ENCODE measurements around the gene CFAP20DC. TPM values are rescaled to one million over a fixed set of nuclear protein-coding genes. Genes with fewer than 3 reads are reported as not detected.

The CFAP20DC gene
- total RNA-seq, 1 experiment from 2014 or later: 4.5 TPM

DNA sequence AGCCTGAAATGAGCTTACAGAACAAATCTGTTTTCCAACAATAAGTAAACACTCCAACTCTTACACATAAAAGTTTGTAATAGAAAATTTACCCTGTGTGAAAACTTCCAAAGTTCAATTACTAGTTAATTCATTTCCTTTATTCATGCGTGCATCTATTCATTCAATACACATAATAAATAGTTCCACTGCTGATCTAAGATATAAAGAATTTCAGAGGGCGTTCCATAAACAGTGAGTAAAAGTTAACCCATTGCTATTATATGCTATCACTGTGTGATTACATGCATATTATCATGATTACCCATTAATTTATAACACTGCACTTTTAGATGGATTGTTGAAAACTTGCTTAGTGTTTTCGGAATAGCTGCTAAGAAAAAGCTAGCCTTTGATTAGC lies 36.2 kb upstream of the CFAP20DC start:
- no peak overlapping the region for H3K27ac Mint-ChIP-seq
- Histone ChIP-seq H4K20me1 (ENCODE audit: control insufficient read depth, insufficient read depth, insufficient read length) (no peaks in the 10 kb centered on the region), H3T11ph (ENCODE audit: low read length) (no peak overlapping the region), H2BK15ac (ENCODE audit: low read depth, low read length) (no peak overlapping the region), H3K14ac (ENCODE audit: insufficient read depth, low read length) (no peak overlapping the region), H3K56ac (ENCODE audit: insufficient read length, low read depth, low read length) (no peak overlapping the region), H2BK20ac (ENCODE audit: low read depth, low read length, poor library complexity, severe bottlenecking) (no peak overlapping the region), H3K79me2 (ENCODE audit: insufficient read depth, low read length) (no peaks in the 10 kb centered on the region), H3K79me1 (ENCODE audit: insufficient read depth, low read depth, low read length, poor library complexity, severe bottlenecking) (no peaks in the 10 kb centered on the region), H3K23ac (ENCODE audit: insufficient read length, low read depth, low read length) (no peak overlapping the region), H3K4me2 (ENCODE audit: insufficient read depth, insufficient read length, low read length) (no peak overlapping the region), H2BK120ac (ENCODE audit: low read depth, low read length, poor library complexity, severe bottlenecking) (no peak overlapping the region), H2AFZ (ENCODE audit: low read length) (no peak overlapping the region), H3K27ac (ENCODE audit: insufficient read length, low read depth, low read length) (no peak overlapping the region), H4K5ac (ENCODE audit: insufficient read length, low read depth, low read length) (no peak overlapping the region), H4K8ac (replicated peaks; ENCODE audit: insufficient read length, low read depth, low read length) (no peak overlapping the region), H2BK5ac (ENCODE audit: insufficient read length, low read length) (no peak overlapping the region), H2AK5ac (ENCODE audit: insufficient read length, low read length) (no peak overlapping the region), H3K23me2 (ENCODE audit: insufficient read length, low read depth, low read length, poor library complexity, severe bottlenecking) (no peaks in the 10 kb centered on the region), H3K4ac (ENCODE audit: low read depth, low read length) (no peak overlapping the region), H4K91ac (ENCODE audit: insufficient read length, low read depth, low read length) (no peak overlapping the region), H2BK12ac (ENCODE audit: insufficient read length, low read depth, low read length) (no peak overlapping the region), H3K4me1 (ENCODE audit: insufficient read depth, low read length) (no peaks in the 10 kb centered on the region), H3K9ac (ENCODE audit: extremely low read depth, insufficient read length, low read length) (no peak overlapping the region), H3K18ac (ENCODE audit: insufficient read length, low read depth, low read length) (no peak overlapping the region), H3K27me3 (ENCODE audit: insufficient read depth, low read length) (no peaks in the 10 kb centered on the region), H3K9me3 (ENCODE audit: control insufficient read depth, low read depth, low read length) (no peaks in the 10 kb centered on the region)
- no peak overlapping the region for H3K4me3 Mint-ChIP-seq
- peaks cover 4% of the 10 kb centered on the region for H3K27me3 Mint-ChIP-seq (ENCODE audit: low read depth)
- H3K4me1 Mint-ChIP-seq: peaks cover 4 to 9% of the 10 kb centered on the region in 2 experiments; a peak in 3 of 4 replicates
- no peak for DNase-seq
- no peaks in the 10 kb centered on the region for H3K9me3 Mint-ChIP-seq
- TF ChIP-seq CTCF (conservative IDR thresholded peaks at IDR 0.05): no peak
- WGBS (ENCODE audit: extremely low coverage, insufficient read length, low lambda C conversion rate): no CpG with 5 or more reads among the region's 3 CpGs
- no peaks in the 10 kb centered on the region for H3K36me3 Mint-ChIP-seq (ENCODE audit: insufficient read depth in 1 of 3, low read depth in 3 of 3)
